ENCODE data around the gene CNTN4. TPM values are rescaled to one million over a fixed set of nuclear protein-coding genes. Genes with fewer than 3 reads are reported as not detected.

Gene CNTN4
- total RNA-seq, 1 experiment from 2014 or later = 1.6 TPM

DNA sequence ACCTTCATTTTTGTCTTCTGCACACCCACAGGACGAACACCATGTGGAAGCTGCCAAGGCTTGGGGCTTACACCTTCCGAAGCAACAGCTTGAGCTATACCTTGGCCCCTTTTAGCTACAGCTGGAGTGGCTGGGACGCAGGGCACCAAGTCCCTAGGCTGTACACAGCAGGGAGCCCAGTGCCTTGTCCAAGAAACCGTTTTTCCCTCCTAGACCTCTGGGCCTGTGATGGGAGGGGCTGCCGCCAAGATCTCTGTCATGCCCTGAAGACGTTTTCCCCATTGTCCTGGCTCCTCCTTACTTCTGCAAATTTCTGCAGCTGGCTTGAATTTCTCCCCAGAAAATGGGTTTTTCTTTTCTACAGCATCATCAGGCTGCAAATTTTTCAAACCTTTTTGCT is 7.8 kb downstream of the CNTN4 start:
- no peak overlapping the region for H3K9ac ChIP-seq (ENCODE audit: extremely low read depth, insufficient read length, low read length)
- H3K36me3 Mint-ChIP-seq (ENCODE audit: insufficient read depth in 1 of 3, low read depth in 3 of 3) = peaks cover 19 to 23% (median 20%) of the 10 kb centered on the region in 3 experiments

More for the DNA sequence above, 7.8 kb downstream of the CNTN4 start:
- no CpG with 5 or more reads among the region's 6 CpGs for WGBS (ENCODE audit: extremely low coverage, insufficient read length, low lambda C conversion rate)
- H2BK12ac ChIP-seq (ENCODE audit: insufficient read length, low read depth, low read length) = no peak overlapping the region
- no peaks in the 10 kb centered on the region for H3K79me1 ChIP-seq (ENCODE audit: insufficient read depth, low read depth, low read length, poor library complexity, severe bottlenecking)
- H3K9me3 Mint-ChIP-seq = peaks cover 24 to 26% of the 10 kb centered on the region in 2 experiments
- no peak overlapping the region for H2AK5ac ChIP-seq (ENCODE audit: insufficient read length, low read length)
- no peak overlapping the region for H3K27ac ChIP-seq (ENCODE audit: insufficient read length, low read depth, low read length)
- no peak overlapping the region for H2BK20ac ChIP-seq (ENCODE audit: low read depth, low read length, poor library complexity, severe bottlenecking)
- H2BK15ac ChIP-seq (ENCODE audit: low read depth, low read length) = no peak overlapping the region
- H3K56ac ChIP-seq (ENCODE audit: insufficient read length, low read depth, low read length) = no peak overlapping the region
- no peak overlapping the region for H4K91ac ChIP-seq (ENCODE audit: insufficient read length, low read depth, low read length)
- no peak overlapping the region for H4K8ac ChIP-seq (replicated peaks; ENCODE audit: insufficient read length, low read depth, low read length)
- H3K79me2 ChIP-seq (ENCODE audit: insufficient read depth, low read length) = no peaks in the 10 kb centered on the region
- H3K4me1 ChIP-seq (ENCODE audit: insufficient read depth, low read length) = no peaks in the 10 kb centered on the region
- no peak overlapping the region for H3K4me3 Mint-ChIP-seq
- no peak overlapping the region for H3K4ac ChIP-seq (ENCODE audit: low read depth, low read length)
- no peak overlapping the region for H3K18ac ChIP-seq (ENCODE audit: insufficient read length, low read depth, low read length)
- H3T11ph ChIP-seq (ENCODE audit: low read length) = no peak overlapping the region
- H3K23me2 ChIP-seq (ENCODE audit: insufficient read length, low read depth, low read length, poor library complexity, severe bottlenecking) = no peaks in the 10 kb centered on the region
- no peak overlapping the region for H3K23ac ChIP-seq (ENCODE audit: insufficient read length, low read depth, low read length)
- no peak overlapping the region for H3K27ac Mint-ChIP-seq
- no peak overlapping the region for H3K14ac ChIP-seq (ENCODE audit: insufficient read depth, low read length)
- no peak overlapping the region for H4K5ac ChIP-seq (ENCODE audit: insufficient read length, low read depth, low read length)
- no peaks in the 10 kb centered on the region for H3K9me3 ChIP-seq (ENCODE audit: control insufficient read depth, low read depth, low read length)
- no peaks in the 10 kb centered on the region; the same call in 1 of the 2 replicates for H3K27me3 ChIP-seq (ENCODE audit: insufficient read depth, low read length)
- peaks cover 0 to 4% of the 10 kb centered on the region in 2 experiments; a peak in 2 of 4 replicates for H3K4me1 Mint-ChIP-seq
- H4K20me1 ChIP-seq (ENCODE audit: control insufficient read depth, insufficient read depth, insufficient read length) = no peaks in the 10 kb centered on the region
- no peak overlapping the region for H3K4me2 ChIP-seq (ENCODE audit: insufficient read depth, insufficient read length, low read length)
- no peak overlapping the region for H2BK120ac ChIP-seq (ENCODE audit: low read depth, low read length, poor library complexity, severe bottlenecking)
- no peak overlapping the region for H2AFZ ChIP-seq (ENCODE audit: low read length)
- TF ChIP-seq, protein P1, sequence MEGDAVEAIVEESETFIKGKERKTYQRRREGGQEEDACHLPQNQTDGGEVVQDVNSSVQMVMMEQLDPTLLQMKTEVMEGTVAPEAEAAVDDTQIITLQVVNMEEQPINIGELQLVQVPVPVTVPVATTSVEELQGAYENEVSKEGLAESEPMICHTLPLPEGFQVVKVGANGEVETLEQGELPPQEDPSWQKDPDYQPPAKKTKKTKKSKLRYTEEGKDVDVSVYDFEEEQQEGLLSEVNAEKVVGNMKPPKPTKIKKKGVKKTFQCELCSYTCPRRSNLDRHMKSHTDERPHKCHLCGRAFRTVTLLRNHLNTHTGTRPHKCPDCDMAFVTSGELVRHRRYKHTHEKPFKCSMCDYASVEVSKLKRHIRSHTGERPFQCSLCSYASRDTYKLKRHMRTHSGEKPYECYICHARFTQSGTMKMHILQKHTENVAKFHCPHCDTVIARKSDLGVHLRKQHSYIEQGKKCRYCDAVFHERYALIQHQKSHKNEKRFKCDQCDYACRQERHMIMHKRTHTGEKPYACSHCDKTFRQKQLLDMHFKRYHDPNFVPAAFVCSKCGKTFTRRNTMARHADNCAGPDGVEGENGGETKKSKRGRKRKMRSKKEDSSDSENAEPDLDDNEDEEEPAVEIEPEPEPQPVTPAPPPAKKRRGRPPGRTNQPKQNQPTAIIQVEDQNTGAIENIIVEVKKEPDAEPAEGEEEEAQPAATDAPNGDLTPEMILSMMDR (conservative IDR thresholded peaks at IDR 0.05) = no peak
- DNase-seq = no peak
- H2BK5ac ChIP-seq (ENCODE audit: insufficient read length, low read length) = no peak overlapping the region
- peaks cover 22% of the 10 kb centered on the region for H3K27me3 Mint-ChIP-seq (ENCODE audit: low read depth)

Data from H9 (cell line).